Transverse colon (tissue), 3 donors: ENCODE data around the gene VPS13A.

Source experiments
- CTCF ChIP-seq, 5 experiments: fragments of 200-600 bp in 3 of 5; fragments of 450-650 bp in 2 of 5; sonication (generic) in 3 of 5; IDR thresholded peaks; 1 replicate in 2 of 5; 2 replicates in 3 of 5; pipeline ENCODE4 v1.5.1; 2016 to 2017; ENCODE audit warnings: antibody characterized with exemption in 5 of 5, inconsistent platforms in 3 of 5, mild to moderate bottlenecking in 2 of 5, moderate library complexity in 1 of 5
- EP300 ChIP-seq: sonication (generic); formaldehyde crosslinking; IDR thresholded peaks from one replicate; pipeline ENCODE4 v1.6.1; 2017; ENCODE audit warnings: antibody characterized with exemption, low read depth

- no peak for TF ChIP-seq EP300
- no peak for TF ChIP-seq CTCF (IDR thresholded peaks at IDR 0.05)
Observed at GRCh38 chr9:77128125-77128789, 49.1 kb upstream of the VPS13A start.
